ENCODE measurements around the gene MFN2. TPM values are rescaled to one million over a fixed set of nuclear protein-coding genes. Genes with fewer than 3 reads are reported as not detected.

The MFN2 gene
- total RNA-seq, 3 donors from 2014 or later (not counting 1 experiment from before 2014, with no cell fraction given) = 54.7 to 65.9 (median 55.8) TPM

GRCh38 chr1:11991969-11992676 lies 11.9 kb downstream of the MFN2 start:
- TF ChIP-seq CTCF (IDR thresholded peaks at IDR 0.05) = no peak
- peaks cover 57% of the 10 kb centered on the region for H3K36me3 ChIP-seq (ENCODE audit: control insufficient read depth, insufficient read depth, low read length)
- DNase-seq (no peak), ATAC-seq (no peak)
- H3K9me3 Mint-ChIP-seq = no peaks in the 10 kb centered on the region
- no peaks in the 10 kb centered on the region for H3K36me3 Mint-ChIP-seq
- no peak overlapping the region for H3K27ac Mint-ChIP-seq
- H3K27ac ChIP-seq (ENCODE audit: low read length) = no peak overlapping the region
- peaks cover 7% of the 10 kb centered on the region for H3K4me1 ChIP-seq (ENCODE audit: control insufficient read depth, insufficient read depth, low read length)
- no peaks in the 10 kb centered on the region for H3K9me3 ChIP-seq (ENCODE audit: control insufficient read depth, insufficient read depth, low read length)
- no peak overlapping the region for H3K4me3 ChIP-seq (ENCODE audit: low read length)
- no peaks in the 10 kb centered on the region for H3K27me3 ChIP-seq (ENCODE audit: control insufficient read depth, insufficient read depth, low read length)
- no peaks in the 10 kb centered on the region for H3K27me3 Mint-ChIP-seq (ENCODE audit: low read depth in 2 of 2)
- intact Hi-C loops (cut with micrococcal nuclease) = no loop called here
- 91% methylated on average over 16 of the region's 16 CpGs for WGBS (ENCODE audit: insufficient coverage)
- no peak overlapping the region for H3K4me3 Mint-ChIP-seq
- H3K4me1 Mint-ChIP-seq = peaks cover 20 to 25% of the 10 kb centered on the region in 2 donors

GRCh38 chr1:11997081-11997850 lies 17.0 kb downstream of the MFN2 start:
- Mint-ChIP-seq H3K27me3 (ENCODE audit: low read depth in 2 of 2) (no peaks in the 10 kb centered on the region), H3K4me1 (no peaks in the 10 kb centered on the region), H3K36me3 (peaks cover 9% of the 10 kb centered on the region), H3K9me3 (no peaks in the 10 kb centered on the region), H3K4me3 (no peak overlapping the region), H3K27ac (no peak overlapping the region)
- 99% methylated on average over 4 of the region's 5 CpGs for WGBS (ENCODE audit: insufficient coverage)
- TF ChIP-seq CTCF (IDR thresholded peaks at IDR 0.05) = no peak
- Histone ChIP-seq H3K27ac (ENCODE audit: low read length) (no peak overlapping the region), H3K4me3 (ENCODE audit: low read length) (no peak overlapping the region), H3K27me3 (ENCODE audit: control insufficient read depth, insufficient read depth, low read length) (no peaks in the 10 kb centered on the region), H3K36me3 (ENCODE audit: control insufficient read depth, insufficient read depth, low read length) (peaks cover 64% of the 10 kb centered on the region), H3K9me3 (ENCODE audit: control insufficient read depth, insufficient read depth, low read length) (no peaks in the 10 kb centered on the region), H3K4me1 (ENCODE audit: control insufficient read depth, insufficient read depth, low read length) (no peaks in the 10 kb centered on the region)
- ATAC-seq (no peak), DNase-seq (no peak)
- intact Hi-C loops (cut with micrococcal nuclease) = no loop called here

- Histone ChIP-seq H3K36me3 (ENCODE audit: control insufficient read depth, insufficient read depth, low read length) (peaks cover 64% of the 10 kb centered on the region), H3K4me1 (ENCODE audit: control insufficient read depth, insufficient read depth, low read length) (no peaks in the 10 kb centered on the region), H3K27me3 (ENCODE audit: control insufficient read depth, insufficient read depth, low read length) (no peaks in the 10 kb centered on the region), H3K27ac (ENCODE audit: low read length) (no peak overlapping the region), H3K9me3 (ENCODE audit: control insufficient read depth, insufficient read depth, low read length) (no peaks in the 10 kb centered on the region), H3K4me3 (ENCODE audit: low read length) (no peak overlapping the region)
- intact Hi-C loops (cut with micrococcal nuclease) = no loop called here
- Mint-ChIP-seq H3K4me1 (no peaks in the 10 kb centered on the region), H3K27ac (no peak overlapping the region), H3K27me3 (ENCODE audit: low read depth in 2 of 2) (no peaks in the 10 kb centered on the region), H3K4me3 (no peak overlapping the region), H3K9me3 (no peaks in the 10 kb centered on the region), H3K36me3 (peaks cover 16% of the 10 kb centered on the region)
- no peak for TF ChIP-seq CTCF (IDR thresholded peaks at IDR 0.05)
- DNase-seq = no peak
- 96% methylated on average over 5 of the region's 5 CpGs for WGBS (ENCODE audit: insufficient coverage)
- no peak for ATAC-seq
Measured at GRCh38 chr1:11998636-11999035, 18.4 kb downstream of the MFN2 start.

Measured in natural killer cell (primary cell).